T-helper 9 cell (primary cell): ENCODE measurements around the gene MVB12B.

Source experiments
- DNase-seq: peaks from one replicate; pipeline ENCODE4 v3.0.0-alpha.2; 2020

The MVB12B gene

GRCh38 chr9:126386776-126387175 lies 60.1 kb downstream of the MVB12B start:
- no peak for DNase-seq

GRCh38 chr9:126388964-126389708 lies 62.5 kb downstream of the MVB12B start:
- DNase-seq: no peak

GRCh38 chr9:126389992-126390391 lies 63.4 kb downstream of the MVB12B start:
- DNase-seq: no peak

- DNase-seq: no peak
Measured at GRCh38 chr9:126390923-126391322, 64.3 kb downstream of the MVB12B start.

- no peak for DNase-seq
Measured at GRCh38 chr9:126391713-126392661, 65.4 kb downstream of the MVB12B start.

- no peak for DNase-seq
Measured at GRCh38 chr9:126392662-126393371, 66.2 kb downstream of the MVB12B start.

GRCh38 chr9:126393876-126394275 lies 67.2 kb downstream of the MVB12B start:
- DNase-seq: no peak

- DNase-seq: no peak
Measured at GRCh38 chr9:126394802-126395201, 68.2 kb downstream of the MVB12B start.

GRCh38 chr9:126395439-126396212 lies 69.0 kb downstream of the MVB12B start:
- DNase-seq: no peak

GRCh38 chr9:126397056-126397455 lies 70.4 kb downstream of the MVB12B start:
- peak; percentile 43 for DNase-seq

GRCh38 chr9:126398403-126399058 lies 71.9 kb downstream of the MVB12B start:
- DNase-seq: peak; percentile 65

GRCh38 chr9:126399251-126399650 lies 72.6 kb downstream of the MVB12B start:
- no peak for DNase-seq

GRCh38 chr9:126399789-126400188 lies 73.2 kb downstream of the MVB12B start:
- DNase-seq: no peak

- DNase-seq: no peak
Measured at GRCh38 chr9:126400571-126400970, 73.9 kb downstream of the MVB12B start.

GRCh38 chr9:126401107-126401506 lies 74.5 kb downstream of the MVB12B start:
- no peak for DNase-seq

GRCh38 chr9:126401581-126401980 lies 75.0 kb downstream of the MVB12B start:
- DNase-seq: no peak

GRCh38 chr9:126403397-126403796 lies 76.8 kb downstream of the MVB12B start:
- DNase-seq: no peak

- DNase-seq: no peak
Measured at GRCh38 chr9:126404459-126404858, 77.8 kb downstream of the MVB12B start.

GRCh38 chr9:126406075-126406667 lies 79.5 kb downstream of the MVB12B start:
- DNase-seq: no peak

GRCh38 chr9:126407114-126407870 lies 80.7 kb downstream of the MVB12B start:
- no peak for DNase-seq

- no peak for DNase-seq
Measured at GRCh38 chr9:126408004-126408403, 81.4 kb downstream of the MVB12B start.
